Astrocyte (in vitro differentiated cells and primary cell): ENCODE results near the gene UNCX.

Experiments
- EZH2 ChIP-seq: IDR thresholded peaks from 2 replicates; pipeline ENCODE4 v1.6.1; 2012; ENCODE audit warnings: mild to moderate bottlenecking, low read length, inconsistent platforms; ENCODE audit not compliant: insufficient read depth
- TF ChIP-seq, protein P1 (sequence below): IDR thresholded peaks from 2 replicates; pipeline ENCODE4 v1.5.1; 2011; ENCODE audit warnings: low read depth, mild to moderate bottlenecking, inconsistent platforms, low read length, moderate library complexity; ENCODE audit not compliant: insufficient read depth

DNA sequence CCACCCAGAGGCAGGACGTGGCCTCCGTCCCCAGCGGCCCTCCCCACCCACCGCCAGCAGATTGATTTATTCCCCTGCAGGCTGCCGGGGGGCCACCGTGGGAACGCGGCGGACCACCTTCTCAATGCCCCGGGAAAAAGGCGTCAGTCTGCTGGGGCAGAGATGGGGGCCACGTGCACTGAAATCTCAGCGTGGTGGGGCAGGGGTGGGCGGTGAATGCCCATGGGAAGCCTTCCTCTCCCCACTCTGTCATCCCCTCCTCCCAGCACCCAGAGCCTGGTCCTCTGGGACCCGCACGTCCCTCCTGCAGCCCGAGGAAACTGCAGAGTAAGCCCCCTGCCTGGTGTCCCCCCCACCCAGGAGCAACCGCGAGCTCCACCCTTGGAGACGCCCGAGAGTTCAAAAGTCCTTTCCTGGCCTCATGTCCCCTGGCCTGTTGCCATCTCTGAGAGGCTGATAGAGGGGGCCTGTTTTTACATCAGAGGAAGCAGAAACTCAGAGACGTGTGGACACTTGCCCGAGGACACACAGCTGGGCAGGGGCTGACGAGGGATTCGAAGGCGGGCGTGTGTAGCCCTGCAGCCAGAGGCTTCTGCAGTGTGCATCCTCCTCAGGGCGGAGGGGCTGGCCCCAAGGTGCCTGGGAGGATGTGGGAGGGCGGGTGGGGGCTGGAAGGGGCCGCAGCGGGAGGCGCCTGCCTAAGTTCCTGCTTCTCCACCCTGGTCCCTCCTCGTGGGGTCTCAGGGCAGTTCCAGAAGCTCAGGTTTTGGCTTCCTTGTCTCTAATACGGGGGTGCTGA is 21.8 kb downstream of the UNCX start:
- TF ChIP-seq, protein P1, sequence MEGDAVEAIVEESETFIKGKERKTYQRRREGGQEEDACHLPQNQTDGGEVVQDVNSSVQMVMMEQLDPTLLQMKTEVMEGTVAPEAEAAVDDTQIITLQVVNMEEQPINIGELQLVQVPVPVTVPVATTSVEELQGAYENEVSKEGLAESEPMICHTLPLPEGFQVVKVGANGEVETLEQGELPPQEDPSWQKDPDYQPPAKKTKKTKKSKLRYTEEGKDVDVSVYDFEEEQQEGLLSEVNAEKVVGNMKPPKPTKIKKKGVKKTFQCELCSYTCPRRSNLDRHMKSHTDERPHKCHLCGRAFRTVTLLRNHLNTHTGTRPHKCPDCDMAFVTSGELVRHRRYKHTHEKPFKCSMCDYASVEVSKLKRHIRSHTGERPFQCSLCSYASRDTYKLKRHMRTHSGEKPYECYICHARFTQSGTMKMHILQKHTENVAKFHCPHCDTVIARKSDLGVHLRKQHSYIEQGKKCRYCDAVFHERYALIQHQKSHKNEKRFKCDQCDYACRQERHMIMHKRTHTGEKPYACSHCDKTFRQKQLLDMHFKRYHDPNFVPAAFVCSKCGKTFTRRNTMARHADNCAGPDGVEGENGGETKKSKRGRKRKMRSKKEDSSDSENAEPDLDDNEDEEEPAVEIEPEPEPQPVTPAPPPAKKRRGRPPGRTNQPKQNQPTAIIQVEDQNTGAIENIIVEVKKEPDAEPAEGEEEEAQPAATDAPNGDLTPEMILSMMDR: no peak
- no peak for TF ChIP-seq EZH2
